ENCODE results near the gene DOCK11.

DNA sequence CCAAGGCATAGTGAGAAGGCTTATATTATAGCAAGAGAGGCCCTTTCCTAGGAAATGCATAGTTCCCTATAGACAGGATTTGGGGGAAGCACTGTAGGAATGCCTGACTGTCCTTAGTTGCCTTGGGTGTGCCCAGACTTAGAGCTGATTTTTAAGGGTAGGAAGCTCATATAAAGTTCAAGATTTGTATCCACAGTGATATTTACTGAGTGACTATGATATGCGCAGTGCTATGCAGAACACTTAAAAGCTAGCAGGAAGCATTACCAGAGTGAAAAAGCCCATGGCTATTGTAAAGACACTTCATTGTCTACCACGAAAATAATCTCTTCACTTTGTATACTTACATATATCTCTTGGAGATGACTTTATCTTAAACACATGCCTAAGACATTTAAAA lies 181.7 kb downstream of the DOCK11 start:
- TF ChIP-seq GATA2 (IDR thresholded peaks at IDR 0.05; ENCODE audit: low read depth, low read length) (no peak), GATA3 (IDR thresholded peaks at IDR 0.05; ENCODE audit: low read depth, low read length) (no peak)
